Measurements from ENCODE around the gene ATP1A4. TPM values are rescaled to one million over a fixed set of nuclear protein-coding genes. Genes with fewer than 3 reads are reported as not detected.

ATP1A4 gene
- total and polyA plus RNA-seq, 9 of the 15 experiments (the other 6 are each of a cell fraction or from before 2014, with no cell fraction given) = 0.07 TPM; not detected in 8

DNA sequence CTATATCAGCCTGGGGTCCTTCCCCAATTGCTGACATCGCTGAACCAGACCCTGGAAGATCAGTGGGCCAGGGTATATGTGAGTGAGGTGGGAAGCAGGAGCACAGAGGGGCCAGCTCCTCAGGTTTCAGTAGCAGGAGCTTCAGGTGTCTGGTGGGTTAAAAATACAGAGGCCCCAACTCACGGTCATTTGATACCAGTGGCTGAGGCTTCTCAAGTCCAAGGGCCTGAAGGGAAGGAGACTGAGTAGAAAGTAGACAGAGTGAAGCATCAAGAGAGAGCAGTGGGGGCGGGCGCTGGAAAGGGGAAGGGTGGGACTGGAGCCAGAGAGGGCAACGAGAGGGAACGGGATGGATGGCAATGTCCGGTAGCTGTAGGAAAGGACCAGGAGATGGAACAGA lies 36.9 kb downstream of the ATP1A4 start (continued):
- TF ChIP-seq ZNF384 (IDR thresholded peaks at IDR 0.05; ENCODE audit: low read depth, low read length) (no peak), HMBOX1 (IDR thresholded peaks at IDR 0.05) (no peak), GABPB2 (CRISPR knock-in tag; conservative IDR thresholded peaks at IDR 0.05) (no peak), PTRF (tag; IDR thresholded peaks at IDR 0.05) (no peak), BHLHE40 (IDR thresholded peaks at IDR 0.05; ENCODE audit: low read length) (no peak), NEUROD1 (IDR thresholded peaks at IDR 0.05; ENCODE audit: borderline replicate concordance, low read depth, low read length, partially characterized antibody) (no peak), MED1 (CRISPR knock-in tag; IDR thresholded peaks at IDR 0.05; ENCODE audit: borderline replicate concordance) (no peak), PHF21A (IDR thresholded peaks at IDR 0.05; ENCODE audit: borderline replicate concordance, low read depth) (no peak), FOXP4 (CRISPR knock-in tag; IDR thresholded peaks at IDR 0.05; ENCODE audit: borderline replicate concordance) (no peak), ZSCAN32 (CRISPR knock-in tag; IDR thresholded peaks at IDR 0.05) (no peak), CBFA2T2 (conservative IDR thresholded peaks at IDR 0.05) (no peak), GTF2F1 (IDR thresholded peaks at IDR 0.05; ENCODE audit: low read depth, low read length) (no peak)
- TF ChIP-seq, protein P1, sequence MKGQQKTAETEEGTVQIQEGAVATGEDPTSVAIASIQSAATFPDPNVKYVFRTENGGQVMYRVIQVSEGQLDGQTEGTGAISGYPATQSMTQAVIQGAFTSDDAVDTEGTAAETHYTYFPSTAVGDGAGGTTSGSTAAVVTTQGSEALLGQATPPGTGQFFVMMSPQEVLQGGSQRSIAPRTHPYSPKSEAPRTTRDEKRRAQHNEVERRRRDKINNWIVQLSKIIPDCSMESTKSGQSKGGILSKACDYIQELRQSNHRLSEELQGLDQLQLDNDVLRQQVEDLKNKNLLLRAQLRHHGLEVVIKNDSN (CRISPR knock-in tag; IDR thresholded peaks at IDR 0.05) = no peak

Data from K562 (cell line).